Peyer's patch (tissue), 4 donors: ENCODE results near the gene TBC1D9B. TPM values are rescaled to one million over a fixed set of nuclear protein-coding genes. Genes with fewer than 3 reads are reported as not detected.

ENCODE experiments used
- DNase-seq, 3 donors: peaks; one replicate each; pipeline ENCODE4 v3.0.0-alpha.2; 2017 to 2019
- H3K27ac ChIP-seq, 4 donors: fragments of 200-600 bp; sonication (generic); one replicate each; pipeline ENCODE4 v1.5.1; 2016 to 2019
- H3K27me3 ChIP-seq, 2 donors: fragments of 200-600 bp; sonication (generic); one replicate each; pipeline ENCODE4 v1.5.1; 2019
- H3K36me3 ChIP-seq, 3 donors: fragments of 200-600 bp; sonication (generic); one replicate each; pipeline ENCODE4 v1.5.1; 2016 to 2019
- H3K4me1 ChIP-seq, 4 donors: fragments of 200-600 bp; sonication (generic); one replicate each; pipeline ENCODE4 v1.5.1; 2016 to 2019
- H3K4me3 ChIP-seq, 4 donors: fragments of 200-600 bp; sonication (generic); 1 replicate in 3 of 4; 2 replicates in 1 of 4; pipeline ENCODE4 v1.5.1; 2016 to 2019; ENCODE audit warnings: mild to moderate bottlenecking in 1 of 4
- H3K9me3 ChIP-seq, 4 donors: fragments of 200-600 bp; sonication (generic); one replicate each; pipeline ENCODE4 v1.5.1; 2016 to 2019; ENCODE audit warnings: mild to moderate bottlenecking in 1 of 4
- POLR2A ChIP-seq, 2 donors: fragments of 450-650 bp; IDR thresholded peaks; one replicate each; pipeline ENCODE4 v1.5.1; 2017; ENCODE audit warnings: antibody characterized with exemption in 2 of 2, mild to moderate bottlenecking in 2 of 2, moderate library complexity in 2 of 2
- total RNA-seq, 4 donors: library from RNA; depleted of rRNA; stranded (reverse); fragments of >200 nt; gene quantifications; one replicate each; pipeline ENCODE4 v1.1.0, GENCODE V29; 2016
- TF ChIP-seq, protein P1 (sequence below), 6 experiments: fragments of 450-650 bp in 4 of 6; fragments of 200-600 bp in 2 of 6; sonication (generic) in 1 of 6; IDR thresholded peaks; one replicate each; pipeline ENCODE4 v1.5.1; 2017 to 2019; ENCODE audit warnings: antibody characterized with exemption in 6 of 6, mild to moderate bottlenecking in 3 of 6, moderate library complexity in 1 of 6

Gene TBC1D9B
- total RNA-seq, 4 donors from 2014 or later = 89.7 to 281 (median 186) TPM

DNA sequence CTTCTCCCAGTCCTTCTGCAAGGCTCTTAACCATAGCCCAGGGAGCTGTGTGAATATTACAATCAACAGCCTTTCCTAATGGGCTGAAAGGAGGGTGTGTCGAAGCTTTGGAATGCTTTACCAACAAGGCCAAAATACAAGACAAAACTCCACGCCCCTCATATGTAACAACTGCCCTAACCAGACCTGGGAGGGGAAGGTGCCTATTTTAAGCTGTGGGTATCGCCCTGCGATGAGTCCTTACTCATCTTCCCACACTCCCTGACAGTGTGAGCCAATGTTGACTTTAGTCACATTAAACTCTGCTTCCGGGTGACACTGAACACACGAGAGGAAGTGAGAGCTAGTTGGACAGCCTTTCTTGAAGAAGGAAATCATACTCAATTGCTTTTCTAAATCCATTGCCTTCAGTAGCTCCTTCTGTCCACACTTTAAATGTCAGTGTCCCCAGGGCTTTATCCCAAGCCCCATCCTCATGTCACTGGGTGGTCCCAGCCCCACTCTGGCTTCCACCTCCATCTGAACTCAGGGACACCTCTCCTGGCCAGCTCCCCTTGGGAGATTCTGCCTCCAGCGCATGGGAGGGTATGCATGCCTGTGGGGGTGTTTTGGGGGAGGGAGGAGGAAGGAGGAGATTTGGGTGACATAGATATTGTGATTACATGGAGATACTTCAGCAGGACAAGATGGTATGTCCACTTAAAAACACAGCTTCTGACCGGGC, 6.5 kb upstream of the TBC1D9B start:
- no peak for DNase-seq
- H3K4me1 ChIP-seq = peaks cover 0 to 13% (median 0%) of the 10 kb centered on the region in 4 donors
- peak overlapping the region in 1 of 4 donors; percentile 28 for H3K27ac ChIP-seq
- TF ChIP-seq, protein P1, sequence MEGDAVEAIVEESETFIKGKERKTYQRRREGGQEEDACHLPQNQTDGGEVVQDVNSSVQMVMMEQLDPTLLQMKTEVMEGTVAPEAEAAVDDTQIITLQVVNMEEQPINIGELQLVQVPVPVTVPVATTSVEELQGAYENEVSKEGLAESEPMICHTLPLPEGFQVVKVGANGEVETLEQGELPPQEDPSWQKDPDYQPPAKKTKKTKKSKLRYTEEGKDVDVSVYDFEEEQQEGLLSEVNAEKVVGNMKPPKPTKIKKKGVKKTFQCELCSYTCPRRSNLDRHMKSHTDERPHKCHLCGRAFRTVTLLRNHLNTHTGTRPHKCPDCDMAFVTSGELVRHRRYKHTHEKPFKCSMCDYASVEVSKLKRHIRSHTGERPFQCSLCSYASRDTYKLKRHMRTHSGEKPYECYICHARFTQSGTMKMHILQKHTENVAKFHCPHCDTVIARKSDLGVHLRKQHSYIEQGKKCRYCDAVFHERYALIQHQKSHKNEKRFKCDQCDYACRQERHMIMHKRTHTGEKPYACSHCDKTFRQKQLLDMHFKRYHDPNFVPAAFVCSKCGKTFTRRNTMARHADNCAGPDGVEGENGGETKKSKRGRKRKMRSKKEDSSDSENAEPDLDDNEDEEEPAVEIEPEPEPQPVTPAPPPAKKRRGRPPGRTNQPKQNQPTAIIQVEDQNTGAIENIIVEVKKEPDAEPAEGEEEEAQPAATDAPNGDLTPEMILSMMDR (IDR thresholded peaks at IDR 0.05) = no peak
- no peak for TF ChIP-seq POLR2A (IDR thresholded peaks at IDR 0.05)
- no peaks in the 10 kb centered on the region for H3K27me3 ChIP-seq
- H3K36me3 ChIP-seq = no peaks in the 10 kb centered on the region
- no peak overlapping the region for H3K4me3 ChIP-seq
- H3K9me3 ChIP-seq = no peaks in the 10 kb centered on the region

DNA sequence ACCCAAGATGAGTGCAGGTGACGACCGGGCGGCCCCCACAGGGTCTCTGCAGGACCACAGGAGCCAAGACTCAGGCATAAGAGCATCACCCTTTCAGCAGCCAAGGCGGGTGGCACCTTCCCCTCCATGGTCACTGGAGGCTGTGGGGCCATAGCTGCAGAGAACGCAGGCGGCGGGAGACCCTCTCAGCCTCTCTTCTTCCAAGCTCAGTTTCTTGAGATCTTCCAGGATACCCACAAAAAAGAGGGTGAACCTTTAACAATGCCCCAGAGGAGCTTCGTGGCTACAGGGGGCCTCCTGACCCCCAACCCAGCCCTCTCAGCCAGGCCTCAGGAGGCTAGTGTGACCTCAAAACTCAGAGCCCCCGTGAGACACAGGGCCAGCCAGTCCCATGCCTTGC, 5.8 kb upstream of the TBC1D9B start:
- TF ChIP-seq, protein P1 (IDR thresholded peaks at IDR 0.05) = no peak
- no peak for TF ChIP-seq POLR2A (IDR thresholded peaks at IDR 0.05)
- Histone ChIP-seq H3K27me3 (no peaks in the 10 kb centered on the region), H3K4me1 (peaks cover 0 to 15% (median 0%) of the 10 kb centered on the region in 4 donors), H3K9me3 (no peaks in the 10 kb centered on the region), H3K4me3 (no peak overlapping the region), H3K27ac (no peak overlapping the region), H3K36me3 (no peaks in the 10 kb centered on the region)
- no peak for DNase-seq

DNA sequence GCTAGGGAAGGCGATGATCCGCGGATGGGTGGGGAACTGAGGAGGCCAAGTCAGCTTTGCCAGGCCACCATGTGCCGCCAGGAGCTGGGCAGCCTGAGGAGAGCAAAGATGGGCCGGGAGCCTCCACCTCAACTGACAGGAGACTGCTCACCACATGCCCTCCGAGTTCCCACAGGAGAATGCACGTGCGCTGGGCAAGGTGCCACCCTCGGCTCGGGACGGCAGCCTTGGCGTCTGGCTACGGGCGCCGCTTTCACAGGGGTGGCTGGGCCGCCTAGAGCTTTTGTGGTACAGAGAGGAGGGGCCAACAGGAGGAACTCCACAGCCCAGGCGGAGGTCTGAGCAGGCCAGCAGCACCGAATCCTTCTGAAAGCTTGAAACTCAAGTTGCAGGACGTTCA, 5.3 kb upstream of the TBC1D9B start:
- TF ChIP-seq, protein P1 (IDR thresholded peaks at IDR 0.05) = no peak
- no peak for DNase-seq
- Histone ChIP-seq H3K27ac (no peak overlapping the region), H3K4me3 (no peak overlapping the region), H3K9me3 (no peaks in the 10 kb centered on the region), H3K27me3 (no peaks in the 10 kb centered on the region), H3K4me1 (peaks cover 0 to 20% (median 0%) of the 10 kb centered on the region in 4 donors), H3K36me3 (no peaks in the 10 kb centered on the region)

DNA sequence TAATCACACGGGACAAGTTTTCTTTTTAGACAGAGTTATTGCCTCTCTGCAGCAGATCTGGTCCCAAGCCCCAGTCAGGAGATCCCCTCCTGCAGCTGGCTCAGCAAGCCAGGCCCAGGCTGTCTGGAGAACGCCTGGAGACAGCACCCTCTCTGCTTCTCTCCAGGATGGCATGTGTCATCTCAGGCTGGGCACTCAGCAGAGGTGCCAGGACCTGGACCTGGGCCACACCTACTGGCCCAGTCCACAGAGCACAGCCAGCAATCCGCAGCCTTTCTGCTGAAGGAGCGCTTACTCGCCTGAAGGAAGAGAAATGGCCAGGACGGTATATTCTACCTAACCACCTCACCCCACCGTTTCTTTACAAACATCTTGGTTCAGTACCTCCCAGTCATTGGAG, 4.7 kb upstream of the TBC1D9B start:
- DNase-seq = no peak
- no peaks in the 10 kb centered on the region for H3K36me3 ChIP-seq
- no peak overlapping the region for H3K4me3 ChIP-seq
- no peak overlapping the region for H3K27ac ChIP-seq
- H3K9me3 ChIP-seq = no peaks in the 10 kb centered on the region
- no peak for TF ChIP-seq POLR2A (IDR thresholded peaks at IDR 0.05)
- TF ChIP-seq, protein P1 (IDR thresholded peaks at IDR 0.05) = no peak
- no peaks in the 10 kb centered on the region for H3K27me3 ChIP-seq
- H3K4me1 ChIP-seq = peaks cover 0 to 20% (median 0%) of the 10 kb centered on the region in 4 donors

DNA sequence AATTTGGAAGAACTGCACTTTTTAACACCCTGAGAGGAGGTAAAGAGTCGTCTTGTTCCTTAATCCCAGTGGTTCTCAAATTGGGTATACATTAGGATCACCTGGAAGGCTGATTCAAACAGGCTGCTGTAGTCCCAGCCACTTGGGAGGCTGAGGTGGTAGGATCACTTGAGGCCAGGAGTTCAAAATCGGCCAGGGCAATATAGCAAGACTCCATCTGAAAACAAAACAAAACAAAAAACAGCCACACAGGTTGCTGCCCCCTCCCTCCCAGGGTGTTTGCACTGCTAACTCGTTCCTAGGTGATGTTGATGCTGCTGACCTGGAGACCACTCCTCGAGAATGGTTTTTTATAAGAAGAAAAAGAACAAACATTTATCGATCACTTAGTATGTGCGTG, 1.5 kb upstream of the TBC1D9B start:
- H3K27me3 ChIP-seq = no peaks in the 10 kb centered on the region
- TF ChIP-seq, protein P1 (IDR thresholded peaks at IDR 0.05) = no peak
- no peak for TF ChIP-seq POLR2A (IDR thresholded peaks at IDR 0.05)
- H3K9me3 ChIP-seq = no peaks in the 10 kb centered on the region
- H3K4me1 ChIP-seq = peaks cover 0 to 28% (median 4%) of the 10 kb centered on the region in 4 donors
- DNase-seq = no peak
- no peak overlapping the region for H3K27ac ChIP-seq
- no peak overlapping the region for H3K4me3 ChIP-seq
- H3K36me3 ChIP-seq = peaks cover 0 to 7% (median 0%) of the 10 kb centered on the region in 3 donors
